Esophagus squamous epithelium (tissue), 4 donors: ENCODE data around the gene COG6.

Experiments used
- CTCF ChIP-seq, 6 experiments: fragments of 450-650 bp in 4 of 6; fragments of 200-600 bp in 2 of 6; sonication (generic) in 2 of 6; IDR thresholded peaks; one replicate each; pipeline ENCODE4 v1.5.1; 2016 to 2019; ENCODE audit warnings: antibody characterized with exemption in 6 of 6, mild to moderate bottlenecking in 4 of 6, moderate library complexity in 4 of 6
- POLR2A ChIP-seq, 4 donors: fragments of 450-650 bp; IDR thresholded peaks; one replicate each; pipeline ENCODE4 v1.6.1; 2017; ENCODE audit warnings: antibody characterized with exemption in 4 of 4, mild to moderate bottlenecking in 4 of 4, moderate library complexity in 3 of 4

GRCh38 chr13:39682788-39683187 is 27.3 kb downstream of the COG6 start:
- no peak for TF ChIP-seq POLR2A (IDR thresholded peaks at IDR 0.05)
- no peak for TF ChIP-seq CTCF (IDR thresholded peaks at IDR 0.05)
